Loucy (cell line): Measurements from ENCODE around the gene ARHGAP31.

Experiments
- H2AFZ ChIP-seq: fragments of 200-600 bp; sonication (generic); 2 replicates; pipeline ENCODE4 v1.6.0; 2016; ENCODE audit warnings: antibody characterized with exemption, mild to moderate bottlenecking, low read length, moderate library complexity
- H3F3A ChIP-seq: fragments of 200-600 bp; 2 replicates; pipeline ENCODE4 v1.6.0; 2016; ENCODE audit warnings: antibody characterized with exemption, low read depth, mild to moderate bottlenecking
- H3K27me3 ChIP-seq: fragments of 200-600 bp; sonication (generic); 2 replicates; pipeline ENCODE4 v1.6.1; 2014; ENCODE audit warnings: low read length, mild to moderate bottlenecking; ENCODE audit not compliant: insufficient read depth, poor library complexity, severe bottlenecking
- H3K36me3 ChIP-seq: fragments of 200-600 bp; sonication (generic); 2 replicates; pipeline ENCODE4 v1.6.1; 2016; ENCODE audit warnings: low read length; ENCODE audit not compliant: insufficient read depth
- H3K4me1 ChIP-seq: fragments of 200-600 bp; sonication (generic); 2 replicates; pipeline ENCODE4 v1.5.1; 2014; ENCODE audit warnings: low read length, mild to moderate bottlenecking; ENCODE audit not compliant: insufficient read depth, poor library complexity, severe bottlenecking
- H3K4me2 ChIP-seq: fragments of 200-600 bp; sonication (generic); 2 replicates; pipeline ENCODE4 v1.6.0; 2014; ENCODE audit warnings: antibody characterized with exemption, low read length, low read depth, mild to moderate bottlenecking; ENCODE audit not compliant: poor library complexity, severe bottlenecking
- H3K4me3 ChIP-seq: fragments of 200-600 bp; sonication (generic); 2 replicates; pipeline ENCODE4 v1.5.1; 2014; ENCODE audit warnings: low read length, mild to moderate bottlenecking, mixed read lengths; ENCODE audit not compliant: poor library complexity, severe bottlenecking
- H3K79me2 ChIP-seq: fragments of 200-600 bp; sonication (generic); 2 replicates; pipeline ENCODE4 v1.6.1; 2014; ENCODE audit warnings: low read length; ENCODE audit not compliant: insufficient read depth
- H3K9ac ChIP-seq: fragments of 200-600 bp; sonication (generic); 2 replicates; pipeline ENCODE4 v1.6.0; 2014; ENCODE audit warnings: mild to moderate bottlenecking, low read depth, low read length, moderate library complexity; ENCODE audit not compliant: poor library complexity, severe bottlenecking
- H3K9me2 ChIP-seq: fragments of 200-600 bp; sonication (generic); replicated peaks from 2 replicates; pipeline ENCODE4 v1.6.1; 2016; ENCODE audit warnings: low read depth, low read length, mixed read lengths
- H3K9me3 ChIP-seq: fragments of 200-600 bp; sonication (generic); 2 replicates; pipeline ENCODE4 v1.6.1; 2014; ENCODE audit warnings: mild to moderate bottlenecking, antibody characterized with exemption, low read length, low read depth; ENCODE audit not compliant: insufficient read depth
- H4K20me1 ChIP-seq: fragments of 200-600 bp; sonication (generic); 2 replicates; pipeline ENCODE4 v1.6.0; 2014; ENCODE audit warnings: antibody characterized with exemption, low read length, mild to moderate bottlenecking; ENCODE audit not compliant: insufficient read depth, poor library complexity, severe bottlenecking
- EZH2phosphoT487 ChIP-seq: fragments of 200-600 bp; IDR thresholded peaks from 2 replicates; pipeline ENCODE4 v1.6.1; 2018; ENCODE audit warnings: antibody characterized with exemption, mild to moderate bottlenecking, moderate library complexity, borderline replicate concordance
- TF ChIP-seq, protein P1 (sequence below): fragments of 200-600 bp; sonication (generic); conservative IDR thresholded peaks from 2 replicates; pipeline ENCODE4 v1.5.1; 2014; ENCODE audit warnings: mild to moderate bottlenecking, antibody characterized with exemption, low read length

Gene ARHGAP31

DNA sequence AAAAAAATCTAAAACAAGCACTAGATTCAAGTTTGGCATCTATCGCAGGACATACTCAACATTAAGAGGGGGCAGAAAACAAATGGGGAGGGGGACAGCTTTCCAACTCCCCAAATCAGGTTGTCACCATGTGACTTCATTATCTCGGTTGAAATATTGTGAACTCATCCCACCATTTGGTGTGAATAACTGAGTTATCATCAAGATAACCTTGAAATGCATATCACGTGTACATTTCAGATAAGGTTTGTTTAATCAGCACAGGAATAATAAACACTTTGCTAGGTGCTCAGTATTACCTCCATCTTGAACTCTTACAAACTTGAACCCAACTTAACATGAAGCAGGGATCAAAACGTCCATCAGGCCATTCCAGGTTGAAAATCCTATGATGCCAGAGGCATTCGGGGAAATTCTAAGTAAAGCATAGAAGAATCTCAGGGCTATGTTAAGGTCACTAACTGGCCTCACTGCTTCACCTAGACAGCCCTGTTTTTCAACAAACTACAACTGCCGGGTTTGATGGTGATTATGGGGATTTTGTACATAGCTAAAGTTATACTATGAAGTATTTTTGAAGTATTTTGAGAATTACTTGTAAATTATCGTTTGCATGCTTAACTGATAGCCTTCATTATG is 3.0 kb upstream of the ARHGAP31 start:
- no peak overlapping the region for H2AFZ ChIP-seq
- no peak overlapping the region for H3K4me3 ChIP-seq
- no peak for TF ChIP-seq EZH2phosphoT487
- TF ChIP-seq, protein P1, sequence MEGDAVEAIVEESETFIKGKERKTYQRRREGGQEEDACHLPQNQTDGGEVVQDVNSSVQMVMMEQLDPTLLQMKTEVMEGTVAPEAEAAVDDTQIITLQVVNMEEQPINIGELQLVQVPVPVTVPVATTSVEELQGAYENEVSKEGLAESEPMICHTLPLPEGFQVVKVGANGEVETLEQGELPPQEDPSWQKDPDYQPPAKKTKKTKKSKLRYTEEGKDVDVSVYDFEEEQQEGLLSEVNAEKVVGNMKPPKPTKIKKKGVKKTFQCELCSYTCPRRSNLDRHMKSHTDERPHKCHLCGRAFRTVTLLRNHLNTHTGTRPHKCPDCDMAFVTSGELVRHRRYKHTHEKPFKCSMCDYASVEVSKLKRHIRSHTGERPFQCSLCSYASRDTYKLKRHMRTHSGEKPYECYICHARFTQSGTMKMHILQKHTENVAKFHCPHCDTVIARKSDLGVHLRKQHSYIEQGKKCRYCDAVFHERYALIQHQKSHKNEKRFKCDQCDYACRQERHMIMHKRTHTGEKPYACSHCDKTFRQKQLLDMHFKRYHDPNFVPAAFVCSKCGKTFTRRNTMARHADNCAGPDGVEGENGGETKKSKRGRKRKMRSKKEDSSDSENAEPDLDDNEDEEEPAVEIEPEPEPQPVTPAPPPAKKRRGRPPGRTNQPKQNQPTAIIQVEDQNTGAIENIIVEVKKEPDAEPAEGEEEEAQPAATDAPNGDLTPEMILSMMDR = no peak
- H3F3A ChIP-seq = no peaks in the 10 kb centered on the region; the same call in 1 of the 2 replicates
- peaks cover 18% of the 10 kb centered on the region for H3K4me1 ChIP-seq
- no peaks in the 10 kb centered on the region for H3K36me3 ChIP-seq
- H3K9me3 ChIP-seq = peaks cover 8% of the 10 kb centered on the region; the same call in 1 of the 2 replicates
- no peaks in the 10 kb centered on the region for H3K27me3 ChIP-seq
- H3K4me2 ChIP-seq = no peak overlapping the region
- no peaks in the 10 kb centered on the region for H3K79me2 ChIP-seq
- H3K9ac ChIP-seq = no peak overlapping the region
- no peaks in the 10 kb centered on the region for H3K9me2 ChIP-seq
- H4K20me1 ChIP-seq = no peaks in the 10 kb centered on the region

DNA sequence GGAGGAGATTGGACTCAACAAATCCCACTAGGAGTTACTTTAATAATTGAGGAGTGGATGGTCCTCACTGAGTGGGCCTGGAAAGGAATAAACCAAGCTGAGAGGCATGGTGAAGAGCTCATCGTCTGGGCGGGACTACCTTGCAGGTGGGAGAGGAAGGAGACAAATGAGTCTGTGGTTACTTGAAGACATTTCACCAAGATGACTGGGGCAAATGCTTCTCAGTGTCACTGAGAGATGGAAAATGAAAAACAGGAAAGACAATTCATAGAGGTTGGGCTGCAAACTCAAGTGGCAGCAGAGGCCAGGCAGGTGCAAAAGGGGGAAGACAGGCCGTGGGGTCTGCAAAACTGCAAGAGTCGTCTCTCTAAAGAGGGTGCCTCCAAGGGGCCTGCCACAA is 1.5 kb upstream of the ARHGAP31 start:
- Histone ChIP-seq H2AFZ (no peak overlapping the region), H3K36me3 (no peaks in the 10 kb centered on the region), H4K20me1 (no peaks in the 10 kb centered on the region), H3K79me2 (0 out of 2 replicates have a peak, but pooled peaks cover 10% of the 10 kb centered on the region), H3K4me1 (peaks cover 33% of the 10 kb centered on the region), H3K9ac (no peak overlapping the region), H3K9me2 (no peaks in the 10 kb centered on the region), H3K4me3 (no peak overlapping the region), H3F3A (no peaks in the 10 kb centered on the region; the same call in 1 of the 2 replicates), H3K9me3 (peaks cover 1% of the 10 kb centered on the region; the same call in 1 of the 2 replicates), H3K4me2 (no peak overlapping the region), H3K27me3 (no peaks in the 10 kb centered on the region)
- TF ChIP-seq EZH2phosphoT487 = no peak
- TF ChIP-seq, protein P1 = no peak

DNA sequence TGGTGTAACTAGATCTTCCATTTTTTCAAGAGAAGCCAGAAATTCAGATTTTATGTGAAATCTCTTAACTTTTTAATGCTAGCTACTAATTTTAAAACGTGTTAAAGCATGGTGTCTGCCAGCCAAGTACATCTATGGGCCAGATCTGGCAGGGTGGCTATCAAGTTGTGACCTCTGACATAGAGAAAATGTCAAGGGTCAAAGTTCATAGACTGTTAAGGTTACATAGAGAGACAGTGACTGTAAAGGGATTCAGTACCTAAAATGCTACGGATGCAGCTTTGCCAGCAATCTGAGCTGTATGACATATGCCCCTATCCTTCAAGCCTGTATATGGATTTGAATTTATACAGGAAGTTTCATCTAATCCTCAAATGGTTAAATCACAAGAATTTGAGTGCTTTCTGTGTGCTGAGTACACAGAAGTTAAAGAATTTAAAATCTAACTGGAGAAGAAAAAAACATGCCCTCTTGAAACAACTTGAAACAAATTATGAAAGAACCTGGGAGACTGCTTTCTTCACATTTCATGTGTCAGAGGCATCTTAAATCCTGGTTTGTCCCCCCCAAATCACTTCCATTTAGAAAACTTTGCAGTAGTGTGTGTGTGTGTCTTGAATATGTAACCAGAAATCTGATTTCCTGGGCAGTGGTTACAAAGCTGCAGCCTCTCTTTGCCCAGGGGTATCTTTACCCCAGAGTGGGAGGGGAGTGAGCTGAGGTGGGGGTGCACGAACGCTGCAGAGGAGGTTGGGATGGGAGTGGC is 895 bp upstream of the ARHGAP31 start:
- TF ChIP-seq, protein P1 = no peak
- no peak for TF ChIP-seq EZH2phosphoT487
- no peaks in the 10 kb centered on the region for H3K9me3 ChIP-seq
- H3K9ac ChIP-seq = peak overlapping the region; percentile 81
- H3K27me3 ChIP-seq = no peaks in the 10 kb centered on the region
- H2AFZ ChIP-seq = peak overlapping the region; percentile 92
- H3K36me3 ChIP-seq = no peaks in the 10 kb centered on the region
- no peaks in the 10 kb centered on the region; the same call in 1 of the 2 replicates for H3F3A ChIP-seq
- peak overlapping the region; percentile 93 for H3K4me3 ChIP-seq
- H4K20me1 ChIP-seq = no peaks in the 10 kb centered on the region
- no peaks in the 10 kb centered on the region for H3K9me2 ChIP-seq
- peak overlapping the region; percentile 93 for H3K4me2 ChIP-seq
- H3K4me1 ChIP-seq = peaks cover 39% of the 10 kb centered on the region
- 0 out of 2 replicates have a peak, but pooled peaks cover 10% of the 10 kb centered on the region for H3K79me2 ChIP-seq
